ENCODE measurements around the gene DHX34. TPM values are rescaled to one million over a fixed set of nuclear protein-coding genes. Genes with fewer than 3 reads are reported as not detected.
"Not testable (repeated sequence)": the region's sequence is repeated elsewhere in the genome, so short reads cannot be mapped to it uniquely, and the experiment has no call there.

The DHX34 gene
- total RNA-seq, 2 donors from 2014 or later, result 5.1 to 8.2 TPM

GRCh38 chr19:47378246-47378645 lies 29.1 kb downstream of the DHX34 start:
- no peak for DNase-seq (ENCODE audit: low spot score)
- Histone ChIP-seq H3K27ac (peak overlapping the region; percentile 80 to 85), H3K27me3 (no peaks in the 10 kb centered on the region), H3K36me3 (peaks cover 74% of the 10 kb centered on the region), H3K9me3 (no peaks in the 10 kb centered on the region), H3K4me1 (peaks cover 0 to 7% of the 10 kb centered on the region in 2 donors), H3K4me3 (no peak overlapping the region)
- no peak for TF ChIP-seq CTCF (IDR thresholded peaks at IDR 0.05)

DNA sequence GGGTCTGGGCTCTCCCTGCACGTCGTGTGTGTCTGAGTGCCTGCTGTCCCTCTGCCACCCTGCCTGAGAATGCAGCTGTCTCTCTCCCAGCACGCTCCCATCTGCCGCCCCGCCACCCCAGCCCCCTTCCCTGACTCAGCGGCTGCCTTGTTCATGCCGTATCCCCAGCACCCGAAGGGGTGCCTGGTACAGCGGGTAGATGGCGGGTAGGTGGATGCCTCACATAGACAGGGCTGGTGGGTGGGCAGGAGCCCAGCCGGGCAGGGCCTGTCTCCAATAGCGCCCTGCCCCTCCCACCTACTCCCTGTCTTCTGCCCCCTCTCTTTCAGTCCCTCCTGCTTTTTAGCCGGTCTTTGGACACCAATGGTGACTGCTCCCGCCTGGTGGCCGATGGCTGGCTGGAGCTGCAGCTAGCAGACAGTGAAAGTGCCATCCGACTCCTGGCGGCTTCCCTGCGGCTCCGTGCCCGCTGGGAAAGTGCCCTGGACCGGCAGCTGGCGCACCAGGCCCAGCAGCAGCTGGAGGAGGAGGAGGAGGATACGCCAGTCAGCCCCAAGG lies 30.3 kb downstream of the DHX34 start:
- no peak for TF ChIP-seq CTCF (IDR thresholded peaks at IDR 0.05)
- Histone ChIP-seq H3K27ac (no peak overlapping the region), H3K4me1 (peaks cover 0 to 7% of the 10 kb centered on the region in 2 donors), H3K36me3 (peaks cover 65% of the 10 kb centered on the region), H3K4me3 (no peak overlapping the region), H3K9me3 (no peaks in the 10 kb centered on the region), H3K27me3 (no peaks in the 10 kb centered on the region)
- no peak for DNase-seq (ENCODE audit: low spot score)

DNA sequence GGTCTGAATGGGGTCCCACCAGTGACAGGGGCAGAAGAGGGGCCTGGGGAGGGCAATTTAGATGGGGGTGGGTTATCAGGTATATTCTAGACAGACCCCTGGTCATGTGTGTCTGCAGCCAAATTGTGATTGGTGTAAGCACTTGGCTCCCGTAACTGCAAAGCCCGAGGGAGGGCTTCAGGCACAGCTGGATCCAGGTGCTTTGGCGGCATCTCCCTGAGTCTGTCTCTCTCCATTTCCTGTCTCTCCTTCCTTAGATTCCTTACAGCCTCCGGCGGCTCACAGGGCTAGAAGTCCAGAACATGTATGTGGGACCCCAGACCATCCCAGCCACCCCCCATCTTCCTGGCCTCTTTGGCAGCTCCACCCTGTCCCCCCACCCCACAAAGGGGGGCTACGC lies 31.4 kb downstream of the DHX34 start:
- peaks cover 54% of the 10 kb centered on the region for H3K36me3 ChIP-seq
- no peak for TF ChIP-seq CTCF (IDR thresholded peaks at IDR 0.05)
- H3K4me3 ChIP-seq, result no peak overlapping the region

GRCh38 chr19:47381121-47381520 lies 32.0 kb downstream of the DHX34 start:
- peaks cover 0 to 7% of the 10 kb centered on the region in 2 donors for H3K4me1 ChIP-seq
- no peaks in the 10 kb centered on the region for H3K27me3 ChIP-seq
- H3K36me3 ChIP-seq, result peaks cover 48% of the 10 kb centered on the region
- H3K4me3 ChIP-seq, result no peak overlapping the region
- H3K27ac ChIP-seq, result no peak overlapping the region
- TF ChIP-seq CTCF (IDR thresholded peaks at IDR 0.05), result no peak
- no peaks in the 10 kb centered on the region for H3K9me3 ChIP-seq
- no peak for DNase-seq (ENCODE audit: low spot score)

More for the DNA sequence above, 31.4 kb downstream of the DHX34 start:
- Histone ChIP-seq H3K27me3 (no peaks in the 10 kb centered on the region), H3K27ac (no peak overlapping the region), H3K9me3 (no peaks in the 10 kb centered on the region), H3K4me1 (peaks cover 0 to 7% of the 10 kb centered on the region in 2 donors)
- DNase-seq (ENCODE audit: low spot score), result no peak

GRCh38 chr19:47381653-47382279 lies 32.7 kb downstream of the DHX34 start:
- no peak for TF ChIP-seq CTCF (IDR thresholded peaks at IDR 0.05)
- H3K4me3 ChIP-seq, result no peak overlapping the region
- H3K27me3 ChIP-seq, result no peaks in the 10 kb centered on the region
- DNase-seq (ENCODE audit: low spot score), result no peak
- H3K4me1 ChIP-seq, result peaks cover 0 to 7% of the 10 kb centered on the region in 2 donors
- no peak overlapping the region for H3K27ac ChIP-seq
- peaks cover 42% of the 10 kb centered on the region for H3K36me3 ChIP-seq
- H3K9me3 ChIP-seq, result no peaks in the 10 kb centered on the region

DNA sequence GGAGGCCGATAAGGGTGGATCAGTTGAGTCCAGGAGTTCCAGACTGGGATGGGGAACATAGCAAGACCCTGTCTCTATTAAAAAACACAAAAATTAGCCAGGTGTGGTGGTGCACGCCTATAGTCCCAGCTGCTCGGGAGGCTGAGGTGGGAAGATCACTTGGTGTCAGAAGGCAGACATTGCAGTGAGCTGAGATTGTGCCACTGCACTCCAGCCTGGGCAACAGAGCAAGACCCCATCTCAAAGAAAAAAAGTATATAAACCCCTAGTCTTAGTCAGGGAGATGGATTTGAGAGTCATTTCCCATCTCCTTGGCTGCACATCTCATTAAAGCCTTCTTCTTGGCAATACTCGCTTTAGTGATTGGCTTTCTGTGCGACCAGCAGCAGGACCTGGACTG lies 34.8 kb downstream of the DHX34 start:
- not testable (repeated sequence) for H3K4me3 ChIP-seq, H3K27me3 ChIP-seq, H3K27ac ChIP-seq

GRCh38 chr19:47384533-47384932 lies 35.4 kb downstream of the DHX34 start:
- H3K4me3 ChIP-seq; H3K9me3 ChIP-seq; H3K4me1 ChIP-seq; H3K27ac ChIP-seq; H3K27me3 ChIP-seq; DNase-seq (ENCODE audit: low spot score): not testable (repeated sequence)
- H3K36me3 ChIP-seq, result peaks cover 30% of the 10 kb centered on the region

More for the DNA sequence above, 34.8 kb downstream of the DHX34 start:
- not testable (repeated sequence) for H3K9me3 ChIP-seq; DNase-seq (ENCODE audit: low spot score); H3K4me1 ChIP-seq
- peaks cover 31% of the 10 kb centered on the region for H3K36me3 ChIP-seq

DNA sequence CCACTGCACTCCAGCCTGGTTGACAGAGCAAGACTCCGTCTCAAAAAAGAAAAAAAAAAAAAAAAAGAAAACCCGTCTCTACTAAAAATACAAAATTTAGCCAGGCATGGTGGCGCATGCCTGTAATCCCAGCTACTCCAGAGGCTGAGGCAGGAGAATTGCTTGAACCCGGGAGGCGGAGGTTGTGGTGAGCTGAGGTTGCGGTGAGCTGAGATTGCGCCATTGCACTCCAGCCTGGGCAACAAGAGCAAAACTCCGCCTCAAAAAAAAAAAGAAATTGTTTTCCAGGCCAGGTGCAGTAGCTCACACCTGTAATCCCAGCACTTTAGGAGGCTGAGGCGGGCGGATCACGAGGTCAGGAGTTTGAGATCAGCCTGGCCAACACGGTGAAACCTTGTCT lies 37.5 kb downstream of the DHX34 start:
- not testable (repeated sequence) for H3K4me1 ChIP-seq; H3K36me3 ChIP-seq; H3K9me3 ChIP-seq; H3K4me3 ChIP-seq; H3K27me3 ChIP-seq; H3K27ac ChIP-seq; DNase-seq (ENCODE audit: low spot score)

GRCh38 chr19:47387623-47388022 lies 38.5 kb downstream of the DHX34 start:
- not testable (repeated sequence) for H3K36me3 ChIP-seq; H3K4me3 ChIP-seq; DNase-seq (ENCODE audit: low spot score); H3K9me3 ChIP-seq; H3K4me1 ChIP-seq; H3K27ac ChIP-seq; H3K27me3 ChIP-seq

DNA sequence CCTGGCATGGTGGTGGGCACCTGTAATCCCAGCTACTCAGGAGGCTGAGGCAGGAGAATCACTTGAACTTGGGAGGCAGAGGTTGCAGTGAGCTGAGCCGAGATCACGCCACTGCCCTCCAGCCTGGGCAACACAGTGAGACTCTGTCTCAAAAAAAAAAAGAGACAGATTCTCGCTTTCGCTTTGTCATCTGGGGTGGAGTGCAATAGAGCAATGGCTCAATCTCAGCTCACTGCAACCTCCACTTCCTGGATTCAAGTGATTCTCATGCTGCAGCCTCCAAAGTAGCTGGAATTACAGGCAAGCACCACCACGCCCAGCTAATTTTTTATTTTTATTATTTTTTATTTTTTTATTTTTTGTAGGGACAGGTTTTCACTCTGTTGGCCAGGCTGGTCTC lies 39.6 kb downstream of the DHX34 start:
- DNase-seq (ENCODE audit: low spot score); H3K9me3 ChIP-seq; H3K4me1 ChIP-seq; H3K27me3 ChIP-seq; H3K36me3 ChIP-seq; H3K4me3 ChIP-seq; H3K27ac ChIP-seq: not testable (repeated sequence)

All from right atrium auricular region (tissue), 2 donors.